ENCODE results near the gene SOD2.

DNA sequence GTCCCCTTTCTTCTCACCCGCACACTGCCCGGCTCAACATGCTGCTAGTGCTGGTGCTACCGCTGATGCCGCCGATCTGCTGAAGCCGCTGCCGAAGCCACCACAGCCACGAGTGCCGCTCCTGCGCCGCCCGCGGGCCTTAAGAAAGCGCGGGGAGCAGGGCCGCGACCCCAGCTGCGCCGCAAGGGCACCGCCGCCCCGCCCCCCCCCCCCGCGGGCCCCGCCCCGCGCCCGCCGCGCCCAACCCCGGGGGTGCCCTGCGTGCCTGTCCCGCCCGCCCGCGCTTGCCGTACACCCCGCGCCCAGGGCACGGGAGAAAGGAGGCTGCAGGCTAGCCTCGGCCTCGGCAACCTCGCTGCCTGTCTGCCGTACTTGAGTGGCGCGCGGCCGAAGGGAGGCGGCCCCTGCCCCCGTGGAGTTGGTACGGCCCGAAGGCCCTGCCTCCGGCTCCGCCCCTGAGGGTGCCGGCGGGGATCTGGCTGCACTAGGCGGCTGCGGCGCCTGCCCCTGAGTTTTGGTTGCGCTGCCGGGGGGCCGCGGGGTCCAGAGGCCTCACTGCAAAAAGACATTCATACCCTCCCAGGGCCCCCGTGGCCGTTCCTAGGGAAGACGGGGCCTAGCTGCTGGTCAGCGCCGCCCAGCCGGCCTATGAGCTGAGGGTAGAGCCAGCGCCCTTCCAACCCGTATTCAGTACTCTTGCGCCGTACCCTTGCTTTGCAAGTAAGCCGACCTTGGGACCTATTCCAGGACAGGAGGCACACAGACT is at the start of gene SOD2:
- TF ChIP-seq, protein P1, sequence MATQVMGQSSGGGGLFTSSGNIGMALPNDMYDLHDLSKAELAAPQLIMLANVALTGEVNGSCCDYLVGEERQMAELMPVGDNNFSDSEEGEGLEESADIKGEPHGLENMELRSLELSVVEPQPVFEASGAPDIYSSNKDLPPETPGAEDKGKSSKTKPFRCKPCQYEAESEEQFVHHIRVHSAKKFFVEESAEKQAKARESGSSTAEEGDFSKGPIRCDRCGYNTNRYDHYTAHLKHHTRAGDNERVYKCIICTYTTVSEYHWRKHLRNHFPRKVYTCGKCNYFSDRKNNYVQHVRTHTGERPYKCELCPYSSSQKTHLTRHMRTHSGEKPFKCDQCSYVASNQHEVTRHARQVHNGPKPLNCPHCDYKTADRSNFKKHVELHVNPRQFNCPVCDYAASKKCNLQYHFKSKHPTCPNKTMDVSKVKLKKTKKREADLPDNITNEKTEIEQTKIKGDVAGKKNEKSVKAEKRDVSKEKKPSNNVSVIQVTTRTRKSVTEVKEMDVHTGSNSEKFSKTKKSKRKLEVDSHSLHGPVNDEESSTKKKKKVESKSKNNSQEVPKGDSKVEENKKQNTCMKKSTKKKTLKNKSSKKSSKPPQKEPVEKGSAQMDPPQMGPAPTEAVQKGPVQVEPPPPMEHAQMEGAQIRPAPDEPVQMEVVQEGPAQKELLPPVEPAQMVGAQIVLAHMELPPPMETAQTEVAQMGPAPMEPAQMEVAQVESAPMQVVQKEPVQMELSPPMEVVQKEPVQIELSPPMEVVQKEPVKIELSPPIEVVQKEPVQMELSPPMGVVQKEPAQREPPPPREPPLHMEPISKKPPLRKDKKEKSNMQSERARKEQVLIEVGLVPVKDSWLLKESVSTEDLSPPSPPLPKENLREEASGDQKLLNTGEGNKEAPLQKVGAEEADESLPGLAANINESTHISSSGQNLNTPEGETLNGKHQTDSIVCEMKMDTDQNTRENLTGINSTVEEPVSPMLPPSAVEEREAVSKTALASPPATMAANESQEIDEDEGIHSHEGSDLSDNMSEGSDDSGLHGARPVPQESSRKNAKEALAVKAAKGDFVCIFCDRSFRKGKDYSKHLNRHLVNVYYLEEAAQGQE (IDR thresholded peaks at IDR 0.05; ENCODE audit: borderline replicate concordance), result peak; percentile 60
- TF ChIP-seq CTCF (IDR thresholded peaks at IDR 0.05; ENCODE audit: poor library complexity, severe bottlenecking), result no peak
- TF ChIP-seq RAD21 (conservative IDR thresholded peaks at IDR 0.05), result no peak
- TF ChIP-seq EZH2 (IDR thresholded peaks at IDR 0.05; ENCODE audit: borderline replicate concordance, insufficient read depth, low read length, poor library complexity, severe bottlenecking), result no peak
- no peak for TF ChIP-seq EP300 (conservative IDR thresholded peaks at IDR 0.05; ENCODE audit: poor library complexity, severe bottlenecking)
- peak; percentile 26 for TF ChIP-seq MXI1 (conservative IDR thresholded peaks at IDR 0.05; ENCODE audit: poor library complexity, severe bottlenecking)

All from neural cell (in vitro differentiated cells).